Activated naive CD4-positive, alpha-beta T cell treated with anti-CD3 and anti-CD28 coated beads, Interleukin-2, amount 50 U/mL, for 72 hours (primary cell): ENCODE measurements around the gene TARBP1. TPM values are rescaled to one million over a fixed set of nuclear protein-coding genes. Genes with fewer than 3 reads are reported as not detected.
"Not testable (repeated sequence)": the region's sequence is repeated elsewhere in the genome, so short reads cannot be mapped to it uniquely, and the experiment has no call there.

Experiments
- ATAC-seq, 2 donors: fragments of 150-1000 bp; cut with Tn5 transposase; 2 replicates each; pipeline ENCODE4 v1.10.0; 2021; ENCODE audit warnings: mild to moderate bottlenecking in 2 of 2, moderate library complexity in 2 of 2
- DNase-seq, 2 donors: peaks; one replicate each; pipeline ENCODE4 v3.0.0; 2021 to 2022; ENCODE audit warnings: low spot score in 2 of 2
- H3K27ac Mint-ChIP-seq, 2 donors: one replicate each; pipeline ENCODE4 v1.8.0; 2022; ENCODE audit warnings: mild to moderate bottlenecking in 2 of 2, mixed read lengths in 2 of 2
- H3K36me3 Mint-ChIP-seq, 2 donors: one replicate each; pipeline ENCODE4 v1.8.0; 2022; ENCODE audit warnings: mixed read lengths in 2 of 2
- H3K9me3 Mint-ChIP-seq, 2 donors: one replicate each; pipeline ENCODE4 v1.8.0; 2022; ENCODE audit warnings: mixed read lengths in 2 of 2
- total RNA-seq, 2 donors: library from RNA; stranded (reverse); gene quantifications; one replicate each; pipeline ENCODE4 v1.2.3, GENCODE V29; 2022

Gene TARBP1
- total RNA-seq, 2 donors from 2014 or later = 32.1 to 49.5 TPM

DNA sequence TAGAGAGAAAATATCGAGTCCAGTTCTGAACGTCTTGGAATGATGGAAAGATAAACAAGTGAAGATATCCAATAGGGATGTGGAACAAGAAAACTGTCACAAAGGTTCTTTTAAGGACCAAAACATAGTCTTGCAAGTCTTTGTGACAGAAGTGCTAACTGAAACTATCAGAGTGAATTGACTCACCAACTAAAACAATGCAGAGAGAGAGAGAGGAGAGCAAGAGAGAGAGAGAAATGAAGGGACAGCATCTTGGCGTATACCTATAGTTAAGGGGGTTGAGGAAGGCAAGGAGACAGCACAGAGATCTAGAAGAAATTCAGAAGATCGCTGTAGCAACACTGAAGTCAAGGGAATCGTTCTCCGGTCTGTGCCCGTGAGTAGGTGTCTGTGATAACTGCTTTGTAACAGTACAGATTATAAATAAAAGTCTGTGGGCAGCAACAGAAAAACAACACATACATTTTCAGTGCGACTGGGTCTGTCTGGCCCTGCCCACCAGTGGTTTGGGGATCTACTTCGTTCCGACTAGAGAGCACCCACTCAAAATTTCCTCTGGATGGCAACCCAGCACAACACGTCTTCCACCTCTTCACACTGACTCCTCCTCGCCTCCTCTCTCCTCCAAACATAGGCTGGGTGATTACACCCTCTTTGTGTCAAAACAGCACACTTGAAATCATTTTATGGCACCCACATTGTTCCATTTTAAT is 110.5 kb downstream of the TARBP1 start:
- ATAC-seq (peak in 1 of 2 donors; percentile 44), DNase-seq (no peak)
- H3K36me3 Mint-ChIP-seq = peaks cover 8% of the 10 kb centered on the region in 2 donors
- peak overlapping the region in 1 of 2 donors; percentile 16 for H3K27ac Mint-ChIP-seq
- H3K9me3 Mint-ChIP-seq = no peaks in the 10 kb centered on the region

DNA sequence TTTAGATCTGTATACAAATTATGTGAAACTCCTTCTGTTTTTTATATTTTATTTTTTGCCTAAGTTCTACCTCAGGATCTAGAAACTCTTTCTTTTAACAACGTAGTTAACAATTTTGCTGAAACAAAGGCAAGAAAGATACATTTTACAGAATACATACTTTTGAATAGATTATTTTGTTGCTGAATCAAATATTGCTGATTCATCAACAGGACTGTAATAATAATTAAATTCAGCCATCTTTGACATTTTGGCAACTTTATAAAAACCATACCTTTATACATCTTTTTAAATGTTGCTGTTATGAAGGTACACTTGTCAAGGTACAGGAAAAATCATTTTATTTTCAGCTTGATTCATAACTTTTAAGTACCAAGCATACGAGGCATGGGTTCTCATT is 116.4 kb downstream of the TARBP1 start:
- ATAC-seq = no peak
- no peak for DNase-seq
- Mint-ChIP-seq H3K27ac (no peak overlapping the region), H3K36me3 (peaks cover 0 to 2% of the 10 kb centered on the region in 2 donors), H3K9me3 (no peaks in the 10 kb centered on the region)

DNA sequence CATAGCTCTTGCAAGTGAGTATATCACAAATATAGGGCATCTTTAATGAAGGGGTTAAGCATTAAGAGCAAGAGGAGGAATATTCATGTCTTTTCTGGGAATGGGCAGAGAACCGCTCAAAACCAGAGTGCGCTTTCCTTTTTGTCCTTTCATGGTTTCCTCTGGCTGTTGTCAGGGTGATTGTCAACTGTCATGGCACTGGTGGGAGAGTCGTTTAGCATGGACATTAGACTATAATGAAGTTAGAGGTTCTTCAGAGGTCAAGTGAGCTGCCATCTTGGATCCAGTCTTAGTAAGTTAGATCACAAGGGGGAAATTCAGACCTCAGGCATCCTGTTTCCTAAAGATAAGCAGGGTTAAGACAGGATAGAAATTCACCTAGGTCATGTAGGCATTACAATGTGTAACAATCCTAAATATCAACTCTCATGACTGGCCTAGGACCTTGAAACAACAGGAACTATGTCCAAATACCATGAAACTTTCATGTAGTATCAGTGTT is 117.8 kb downstream of the TARBP1 start:
- no peak overlapping the region for H3K27ac Mint-ChIP-seq
- ATAC-seq = no peak
- no peaks in the 10 kb centered on the region for H3K9me3 Mint-ChIP-seq
- H3K36me3 Mint-ChIP-seq = peaks cover 0 to 12% of the 10 kb centered on the region in 2 donors
- no peak for DNase-seq

DNA sequence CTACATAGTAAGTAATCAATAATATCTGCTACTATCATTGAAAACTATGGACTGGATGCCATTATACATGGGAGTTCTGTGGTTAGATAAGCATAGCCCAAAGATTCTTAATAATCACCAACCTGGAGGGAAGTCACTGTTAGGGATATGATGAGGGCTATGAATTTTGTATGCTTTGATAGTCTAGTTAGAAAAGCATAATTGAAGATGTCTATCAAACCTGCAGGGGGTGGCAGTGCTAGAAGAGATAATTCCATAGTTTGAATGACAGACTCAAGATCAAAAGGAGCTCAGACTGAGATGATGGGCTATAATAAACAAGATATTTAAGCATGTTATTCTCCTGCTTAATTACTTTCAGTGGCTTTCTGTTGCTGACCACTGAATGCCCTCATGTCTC is 121.1 kb downstream of the TARBP1 start:
- ATAC-seq = no peak
- Mint-ChIP-seq H3K27ac (peak overlapping the region in 1 of 2 donors; percentile 93), H3K36me3 (peaks cover 0 to 16% of the 10 kb centered on the region in 2 donors), H3K9me3 (no peaks in the 10 kb centered on the region)
- no peak for DNase-seq

DNA sequence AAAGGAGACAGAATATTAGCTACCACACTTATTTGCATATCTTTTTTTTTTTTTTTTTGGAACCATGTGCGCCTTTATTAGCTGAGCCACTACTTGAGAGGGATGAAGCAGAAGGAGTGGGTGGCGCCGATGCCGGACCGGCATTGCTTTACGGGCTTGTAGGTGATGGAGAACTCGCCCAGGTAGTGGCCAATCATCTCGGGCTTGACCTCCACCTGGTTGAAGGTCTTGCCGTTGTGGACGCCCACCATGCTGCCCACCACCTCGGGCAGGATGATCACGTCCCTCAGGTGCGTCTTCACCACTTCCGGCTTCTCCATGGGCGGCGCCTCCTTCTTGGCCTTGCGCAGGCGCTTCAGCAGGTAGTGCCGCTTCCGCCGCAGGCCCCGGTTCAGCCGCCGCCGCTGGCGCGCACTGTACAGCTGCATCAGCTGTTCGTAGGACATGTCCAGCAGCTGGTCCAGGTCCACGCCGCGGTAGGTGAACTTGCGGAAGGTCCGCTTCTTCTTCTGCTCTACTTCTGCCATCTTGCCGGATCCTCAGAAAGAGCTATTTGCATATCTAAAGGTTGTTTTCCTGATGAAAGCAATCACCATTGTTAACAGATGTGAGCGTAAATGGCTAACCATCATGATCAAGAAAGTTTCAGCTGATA is 122.2 kb downstream of the TARBP1 start:
- DNase-seq (peak; percentile 35 to 86), ATAC-seq (peak; percentile 67 to 98)
- not testable (repeated sequence) for H3K9me3 Mint-ChIP-seq
- peak overlapping the region; percentile 40 to 93 for H3K27ac Mint-ChIP-seq
- peaks cover 0 to 16% of the 10 kb centered on the region in 2 donors for H3K36me3 Mint-ChIP-seq

DNA sequence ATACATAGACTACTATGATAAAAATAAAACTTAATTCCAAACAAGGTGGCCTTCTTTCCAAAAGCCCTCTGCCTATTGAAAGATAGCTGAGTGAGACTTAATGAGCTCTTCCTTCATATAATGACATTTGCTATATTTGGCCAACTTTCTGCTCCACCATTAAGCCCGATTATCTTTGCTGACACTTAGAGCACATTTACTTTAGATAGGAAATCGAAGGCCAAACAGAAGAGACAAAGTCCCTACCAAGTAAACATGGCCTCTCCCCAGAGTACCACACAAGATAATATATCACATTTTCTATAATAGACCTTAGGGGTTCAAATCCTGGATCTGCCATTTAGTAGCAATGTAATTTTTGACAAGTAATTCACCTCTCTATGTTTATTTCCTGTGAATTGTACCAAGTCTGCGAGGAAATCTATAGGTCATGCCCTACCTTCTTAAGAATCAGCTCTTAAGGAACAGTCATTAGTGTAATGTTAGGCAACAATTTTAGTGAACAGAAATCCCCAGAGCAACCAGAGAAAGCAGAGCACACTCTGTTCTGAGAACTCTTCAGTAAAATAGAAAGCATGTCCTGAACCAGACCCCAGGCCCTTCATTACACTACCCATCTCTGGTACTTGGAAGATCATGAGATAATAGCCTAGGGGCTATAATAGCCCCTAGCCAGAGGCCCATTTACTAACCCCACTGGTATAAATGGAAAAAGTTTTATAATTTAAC is 123.0 kb downstream of the TARBP1 start:
- peak overlapping the region in 1 of 2 donors; percentile 93 for H3K27ac Mint-ChIP-seq

DNA sequence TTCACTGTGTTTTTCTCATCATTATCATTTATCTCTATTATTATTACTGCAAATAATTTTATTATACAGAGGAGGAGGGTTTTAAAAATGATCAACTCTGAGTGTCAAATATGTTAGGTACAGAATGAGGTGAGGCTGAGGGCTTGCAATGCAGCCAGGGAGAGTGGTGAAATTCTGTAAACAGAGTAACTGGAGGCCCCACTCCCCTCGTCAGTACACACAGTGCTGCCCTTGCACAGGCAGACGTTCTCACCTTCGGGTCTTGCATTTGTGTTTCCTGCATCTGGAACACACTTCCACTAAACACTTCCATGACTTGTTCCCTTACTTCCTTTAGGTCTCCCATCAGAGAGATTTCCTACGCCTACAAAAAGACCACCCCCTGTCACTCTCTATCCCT is 130.0 kb downstream of the TARBP1 start:
- Mint-ChIP-seq H3K27ac (peak overlapping the region in 1 of 2 donors; percentile 5), H3K36me3 (no peaks in the 10 kb centered on the region), H3K9me3 (no peaks in the 10 kb centered on the region)
- ATAC-seq (no peak), DNase-seq (no peak)

More for the DNA sequence above, 123.0 kb downstream of the TARBP1 start:
- H3K36me3 Mint-ChIP-seq = peaks cover 0 to 16% of the 10 kb centered on the region in 2 donors
- no peaks in the 10 kb centered on the region for H3K9me3 Mint-ChIP-seq
- no peak for DNase-seq
- ATAC-seq = peak; percentile 37 to 70

DNA sequence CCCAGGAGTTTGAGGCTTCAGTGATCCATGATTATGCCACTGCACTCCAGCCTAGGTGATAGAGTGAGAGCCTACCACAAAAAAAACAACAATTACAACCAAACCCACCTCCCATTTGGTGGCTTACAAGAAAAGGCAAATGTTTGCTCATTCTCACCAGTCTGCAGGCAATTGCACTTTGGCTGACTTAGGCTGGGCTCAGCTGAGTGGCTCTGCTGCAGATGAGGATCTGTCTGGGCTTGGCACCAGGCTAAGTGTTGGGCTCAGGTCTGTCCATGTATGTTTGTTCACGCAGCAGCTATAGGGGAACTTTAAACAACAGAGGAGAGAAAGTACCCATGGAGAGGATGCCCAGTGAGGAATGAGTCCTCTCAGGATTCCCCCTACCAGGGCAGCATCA is 133.7 kb downstream of the TARBP1 start:
- Mint-ChIP-seq H3K9me3 (peaks cover 0 to 6% of the 10 kb centered on the region in 2 donors), H3K36me3 (no peaks in the 10 kb centered on the region), H3K27ac (no peak overlapping the region)
- DNase-seq = no peak
- no peak for ATAC-seq

DNA sequence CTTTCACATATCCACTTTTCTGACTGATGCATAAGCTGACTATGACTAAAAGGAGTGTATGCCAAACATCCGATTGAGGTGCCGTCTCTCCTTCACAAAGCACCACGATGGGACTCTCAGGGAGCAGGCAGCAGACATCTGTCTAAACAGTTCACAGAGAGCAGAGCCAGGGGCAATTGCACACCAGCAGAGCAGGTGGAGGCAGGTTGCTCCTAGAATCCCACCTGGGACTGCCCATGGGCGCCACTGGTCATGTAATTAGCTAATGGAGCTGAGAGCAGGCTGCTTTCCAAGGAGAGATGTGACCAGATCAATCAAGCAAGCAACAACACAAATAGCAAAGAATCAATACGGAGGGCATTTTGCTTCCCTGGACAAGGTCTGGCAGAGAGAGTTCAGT is 136.2 kb downstream of the TARBP1 start:
- H3K36me3 Mint-ChIP-seq = no peaks in the 10 kb centered on the region
- peaks cover 0 to 9% of the 10 kb centered on the region in 2 donors for H3K9me3 Mint-ChIP-seq
- no peak for DNase-seq
- H3K27ac Mint-ChIP-seq = no peak overlapping the region
- ATAC-seq = no peak

Other genes with a start within 250 kb of the TARBP1 start
- gene COA6, start 105.7 kb downstream of the TARBP1 start, total RNA-seq = 10 to 100 TPM; 58.9 to 79.4 TPM
- 100 to 1,000 TPM in 1 of 2 donors, 10 to 100 TPM in 1; 97.3 to 176 TPM for gene IRF2BP2, start 131.0 kb upstream of the TARBP1 start, total RNA-seq